ENCODE measurements around the gene CPNE1.
A peak's percentile ranks its signal among the peaks of the same experiment; 100 is the strongest.

The CPNE1 gene

GRCh38 chr20:35652641-35653429, 11.9 kb downstream of the CPNE1 start:
- no peak for DNase-seq

- no peak for DNase-seq
These were observed 12.7 kb downstream of the CPNE1 start for GRCh38 chr20:35651958-35652357.

- DNase-seq: no peak
These were observed 14.1 kb downstream of the CPNE1 start for GRCh38 chr20:35650632-35651031.

GRCh38 chr20:35648836-35649235, 15.9 kb downstream of the CPNE1 start:
- no peak for DNase-seq

GRCh38 chr20:35644806-35645205, 19.9 kb downstream of the CPNE1 start:
- DNase-seq: no peak

GRCh38 chr20:35643045-35643444, 21.7 kb downstream of the CPNE1 start:
- no peak for DNase-seq

- DNase-seq: no peak
These were observed 23.0 kb downstream of the CPNE1 start for GRCh38 chr20:35641743-35642142.

- DNase-seq: no peak
These were observed 24.0 kb downstream of the CPNE1 start for GRCh38 chr20:35640724-35641123.

- DNase-seq: no peak
These were observed 25.9 kb downstream of the CPNE1 start for GRCh38 chr20:35638751-35639150.

- no peak for DNase-seq
These were observed 27.4 kb downstream of the CPNE1 start for GRCh38 chr20:35637276-35637675.

GRCh38 chr20:35636095-35636494, 28.6 kb downstream of the CPNE1 start:
- no peak for DNase-seq

GRCh38 chr20:35635652-35636051, 29.0 kb downstream of the CPNE1 start:
- DNase-seq: no peak

- DNase-seq: no peak
These were observed 32.1 kb downstream of the CPNE1 start for GRCh38 chr20:35632539-35633115.

GRCh38 chr20:35630636-35631035, 34.1 kb downstream of the CPNE1 start:
- DNase-seq: no peak

- DNase-seq: no peak
These were observed 35.1 kb downstream of the CPNE1 start for GRCh38 chr20:35629427-35630145.

- DNase-seq: no peak
These were observed 37.6 kb downstream of the CPNE1 start for GRCh38 chr20:35627121-35627520.

- DNase-seq: no peak
These were observed 38.2 kb downstream of the CPNE1 start for GRCh38 chr20:35626386-35627001.

- DNase-seq: no peak
These were observed 38.9 kb downstream of the CPNE1 start for GRCh38 chr20:35625584-35626385.

GRCh38 chr20:35621560-35621946, 43.1 kb downstream of the CPNE1 start:
- DNase-seq: no peak

GRCh38 chr20:35620818-35621559, 43.7 kb downstream of the CPNE1 start:
- DNase-seq: no peak

GRCh38 chr20:35619196-35620095, 45.3 kb downstream of the CPNE1 start:
- peak; percentile 91 for DNase-seq
